ENCODE measurements around the gene FOLR1. TPM values are rescaled to one million over a fixed set of nuclear protein-coding genes. Genes with fewer than 3 reads are reported as not detected.

FOLR1 gene
- total RNA-seq, 1 donor = 0.36 TPM

- H3K36me3 ChIP-seq (ENCODE audit: insufficient read depth, low read length) = peaks cover 34% of the 10 kb centered on the region
- H3K4me2 ChIP-seq (ENCODE audit: insufficient read depth, low read length) = peak overlapping the region; percentile 77
- H3K9me3 ChIP-seq (ENCODE audit: low read depth, low read length) = no peaks in the 10 kb centered on the region
- H3K4me3 ChIP-seq (ENCODE audit: insufficient read depth, low read length) = peak overlapping the region; percentile 59
- no peaks in the 10 kb centered on the region for H3K79me2 ChIP-seq (ENCODE audit: insufficient read depth, low read length)
- H3K27me3 ChIP-seq (ENCODE audit: insufficient read depth, low read length) = peaks cover 34% of the 10 kb centered on the region
- DNase-seq (ENCODE audit: insufficient read length, low spot score, missing footprints) = no peak
- no peak overlapping the region for H3K27ac ChIP-seq (ENCODE audit: low read depth, low read length)
- H2AFZ ChIP-seq (ENCODE audit: low read length) = no peak overlapping the region
- peaks cover 9% of the 10 kb centered on the region for H3K4me1 ChIP-seq (ENCODE audit: insufficient read depth, low read length)
- no peak for TF ChIP-seq CTCF (IDR thresholded peaks at IDR 0.05; ENCODE audit: extremely low read depth, low read depth, low read length)
- H4K20me1 ChIP-seq (ENCODE audit: insufficient read depth, low read length) = peaks cover 38% of the 10 kb centered on the region
Observed at GRCh38 chr11:72239313-72239848, 47.4 kb downstream of the FOLR1 start.

GRCh38 chr11:72239849-72240460 is 48.0 kb downstream of the FOLR1 start:
- peak overlapping the region; percentile 77 for H3K4me2 ChIP-seq (ENCODE audit: insufficient read depth, low read length)
- peaks cover 35% of the 10 kb centered on the region for H4K20me1 ChIP-seq (ENCODE audit: insufficient read depth, low read length)
- no peaks in the 10 kb centered on the region for H3K9me3 ChIP-seq (ENCODE audit: low read depth, low read length)
- H3K27ac ChIP-seq (ENCODE audit: low read depth, low read length) = no peak overlapping the region
- DNase-seq (ENCODE audit: insufficient read length, low spot score, missing footprints) = peak; percentile 97
- peak overlapping the region; percentile 59 for H3K4me3 ChIP-seq (ENCODE audit: insufficient read depth, low read length)
- no peak for TF ChIP-seq CTCF (IDR thresholded peaks at IDR 0.05; ENCODE audit: extremely low read depth, low read depth, low read length)
- H3K27me3 ChIP-seq (ENCODE audit: insufficient read depth, low read length) = peaks cover 40% of the 10 kb centered on the region
- peaks cover 29% of the 10 kb centered on the region for H3K36me3 ChIP-seq (ENCODE audit: insufficient read depth, low read length)
- peaks cover 9% of the 10 kb centered on the region for H3K4me1 ChIP-seq (ENCODE audit: insufficient read depth, low read length)
- H3K79me2 ChIP-seq (ENCODE audit: insufficient read depth, low read length) = no peaks in the 10 kb centered on the region
- no peak overlapping the region for H2AFZ ChIP-seq (ENCODE audit: low read length)

- Histone ChIP-seq H4K20me1 (ENCODE audit: insufficient read depth, low read length) (peaks cover 30% of the 10 kb centered on the region), H3K27me3 (ENCODE audit: insufficient read depth, low read length) (peaks cover 47% of the 10 kb centered on the region), H2AFZ (ENCODE audit: low read length) (no peak overlapping the region), H3K4me1 (ENCODE audit: insufficient read depth, low read length) (peaks cover 9% of the 10 kb centered on the region), H3K4me2 (ENCODE audit: insufficient read depth, low read length) (peak overlapping the region; percentile 39), H3K9me3 (ENCODE audit: low read depth, low read length) (no peaks in the 10 kb centered on the region), H3K79me2 (ENCODE audit: insufficient read depth, low read length) (no peaks in the 10 kb centered on the region), H3K27ac (ENCODE audit: low read depth, low read length) (no peak overlapping the region), H3K36me3 (ENCODE audit: insufficient read depth, low read length) (peaks cover 22% of the 10 kb centered on the region), H3K4me3 (ENCODE audit: insufficient read depth, low read length) (peak overlapping the region; percentile 59)
- peak; percentile 94 for DNase-seq (ENCODE audit: insufficient read length, low spot score, missing footprints)
- TF ChIP-seq CTCF (IDR thresholded peaks at IDR 0.05; ENCODE audit: extremely low read depth, low read depth, low read length) = no peak
Observed at GRCh38 chr11:72240461-72241290, 48.7 kb downstream of the FOLR1 start.

DNA sequence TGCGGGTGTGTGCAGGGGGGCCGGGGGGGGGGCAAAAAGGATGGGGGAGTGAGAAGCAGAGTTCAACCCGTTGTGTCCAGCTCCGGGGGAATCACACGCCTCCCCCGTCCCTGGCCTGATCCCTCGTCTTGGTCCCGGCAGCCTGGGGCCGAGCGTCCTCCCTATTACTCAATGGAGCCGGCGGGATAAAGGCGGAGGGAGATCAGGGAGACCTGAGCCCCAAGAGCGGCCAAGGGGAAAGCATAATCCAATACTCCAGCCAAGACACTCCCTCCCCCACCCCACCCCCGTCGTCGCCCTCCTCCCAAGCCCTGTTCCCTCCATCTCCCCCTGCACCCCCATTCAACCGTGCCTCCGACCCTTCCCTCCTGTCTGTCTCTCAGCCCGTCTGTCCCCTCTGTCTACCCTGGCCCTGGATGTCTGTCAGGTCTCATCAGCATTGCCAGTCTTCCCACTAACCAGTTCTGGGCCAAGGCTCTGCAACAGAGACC is 49.4 kb downstream of the FOLR1 start:
- no peaks in the 10 kb centered on the region for H3K79me2 ChIP-seq (ENCODE audit: insufficient read depth, low read length)
- TF ChIP-seq CTCF (IDR thresholded peaks at IDR 0.05; ENCODE audit: extremely low read depth, low read depth, low read length) = no peak
- peaks cover 27% of the 10 kb centered on the region for H4K20me1 ChIP-seq (ENCODE audit: insufficient read depth, low read length)
- peaks cover 9% of the 10 kb centered on the region for H3K4me1 ChIP-seq (ENCODE audit: insufficient read depth, low read length)
- peaks cover 16% of the 10 kb centered on the region for H3K36me3 ChIP-seq (ENCODE audit: insufficient read depth, low read length)
- H2AFZ ChIP-seq (ENCODE audit: low read length) = no peak overlapping the region
- no peak overlapping the region for H3K4me3 ChIP-seq (ENCODE audit: insufficient read depth, low read length)
- H3K27ac ChIP-seq (ENCODE audit: low read depth, low read length) = no peak overlapping the region
- peak; percentile 58 for DNase-seq (ENCODE audit: insufficient read length, low spot score, missing footprints)
- H3K27me3 ChIP-seq (ENCODE audit: insufficient read depth, low read length) = peaks cover 54% of the 10 kb centered on the region
- no peak overlapping the region for H3K4me2 ChIP-seq (ENCODE audit: insufficient read depth, low read length)
- H3K9me3 ChIP-seq (ENCODE audit: low read depth, low read length) = no peaks in the 10 kb centered on the region

Data from osteoblast (primary cell).